Stimulated activated CD8-positive, alpha-beta memory T cell treated with anti-CD3 and anti-CD28 coated beads, Interleukin-2, amount 100 ng/mL, for 1 hour (primary cell): ENCODE data around the gene PSMB4.
"Not testable (repeated sequence)": the region's sequence is repeated elsewhere in the genome, so short reads cannot be mapped to it uniquely, and the experiment has no call there.

ENCODE experiments used
- DNase-seq, 2 donors: peaks; one replicate each; pipeline ENCODE4 v3.0.0-alpha.2; 2020; ENCODE audit warnings: low read depth in 2 of 2

PSMB4 gene

GRCh38 chr1:151399324-151400171 is at the start of gene PSMB4:
PSMB4 (plus strand) TSS chr1:151399573; CDS start chr1:151399588, 15 bp downstream.
- DNase-seq = peak; percentile 54 to 64

DNA sequence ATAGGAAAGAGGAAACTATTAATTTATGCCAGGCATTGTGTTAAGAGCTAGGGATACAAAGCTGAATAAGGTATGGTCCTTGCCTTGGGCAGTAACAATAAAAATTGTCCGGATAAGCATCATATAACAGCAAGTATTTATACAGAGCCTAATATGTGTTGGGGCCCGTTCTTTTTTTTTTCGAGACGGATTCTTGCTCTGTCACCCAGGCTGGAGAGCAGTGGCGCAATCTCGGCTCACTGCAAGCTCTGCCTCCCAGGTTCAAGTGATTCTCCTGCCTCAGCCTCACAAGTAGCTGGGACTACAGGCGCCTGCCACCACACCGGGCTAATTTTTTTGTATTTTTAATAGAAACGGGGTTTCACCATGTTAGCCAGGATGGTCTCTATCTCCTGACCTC is 49.0 kb upstream of the PSMB4 start:
- DNase-seq = not testable (repeated sequence)

DNA sequence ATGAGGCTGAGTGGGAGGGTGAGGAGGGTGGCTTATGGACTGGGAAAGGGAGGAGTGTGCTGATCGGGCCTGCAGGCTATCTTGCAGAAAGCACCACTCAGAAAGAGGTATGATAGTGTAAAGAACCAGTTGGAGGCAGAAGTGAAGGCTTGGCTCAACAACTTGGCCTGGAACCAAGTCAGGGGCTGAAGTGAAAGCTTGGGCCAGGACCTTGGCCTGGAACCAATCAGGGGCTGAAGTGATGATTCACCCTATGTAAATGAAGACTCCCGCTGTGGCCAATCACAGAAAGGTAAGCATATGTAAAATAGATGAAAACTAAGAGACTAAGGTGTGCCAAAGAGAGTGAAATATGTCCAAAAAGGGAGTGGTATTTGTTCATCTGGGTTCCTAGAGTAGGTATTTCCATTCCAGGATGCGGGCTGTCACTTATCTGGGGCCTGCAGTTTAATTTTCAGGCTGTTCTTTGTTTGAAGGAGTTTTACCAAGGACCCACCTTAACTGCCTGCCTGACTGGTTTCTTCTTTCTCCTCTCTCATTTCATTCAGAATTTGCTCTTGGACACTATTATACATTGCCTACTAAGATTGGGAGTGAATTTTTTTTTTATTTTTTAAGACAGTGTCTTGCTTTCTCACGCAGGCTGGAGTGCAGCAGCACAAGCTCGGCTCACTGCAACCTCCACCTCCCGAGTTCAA is 47.2 kb upstream of the PSMB4 start:
- DNase-seq = no peak

GRCh38 chr1:151356696-151357095 is 42.7 kb upstream of the PSMB4 start:
- no peak for DNase-seq

- DNase-seq = no peak
These were observed 37.5 kb upstream of the PSMB4 start for GRCh38 chr1:151361883-151362282.

GRCh38 chr1:151362308-151363155 is 36.8 kb upstream of the PSMB4 start:
- DNase-seq = no peak

- DNase-seq = no peak
These were observed 34.4 kb upstream of the PSMB4 start for GRCh38 chr1:151364996-151365395.

- no peak for DNase-seq
These were observed 31.5 kb upstream of the PSMB4 start for GRCh38 chr1:151367658-151368392.

GRCh38 chr1:151368393-151369301 is 30.7 kb upstream of the PSMB4 start:
- DNase-seq = no peak

DNA sequence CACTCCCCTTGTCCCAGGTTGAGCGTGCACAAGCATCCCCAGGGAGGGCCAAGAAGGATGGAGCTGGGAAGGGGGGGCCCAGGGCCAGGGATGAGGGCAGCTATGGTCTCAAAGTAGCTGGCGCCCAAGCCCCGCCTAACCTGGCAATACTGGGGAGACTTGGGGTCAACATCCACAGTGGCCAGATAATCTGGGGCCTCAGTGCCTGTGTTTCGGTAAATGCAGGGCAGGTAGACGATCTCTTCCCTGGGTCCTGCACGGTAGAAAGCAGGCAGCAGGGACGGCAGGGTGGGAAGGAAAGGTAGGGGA is 30.1 kb upstream of the PSMB4 start:
- no peak for DNase-seq

DNA sequence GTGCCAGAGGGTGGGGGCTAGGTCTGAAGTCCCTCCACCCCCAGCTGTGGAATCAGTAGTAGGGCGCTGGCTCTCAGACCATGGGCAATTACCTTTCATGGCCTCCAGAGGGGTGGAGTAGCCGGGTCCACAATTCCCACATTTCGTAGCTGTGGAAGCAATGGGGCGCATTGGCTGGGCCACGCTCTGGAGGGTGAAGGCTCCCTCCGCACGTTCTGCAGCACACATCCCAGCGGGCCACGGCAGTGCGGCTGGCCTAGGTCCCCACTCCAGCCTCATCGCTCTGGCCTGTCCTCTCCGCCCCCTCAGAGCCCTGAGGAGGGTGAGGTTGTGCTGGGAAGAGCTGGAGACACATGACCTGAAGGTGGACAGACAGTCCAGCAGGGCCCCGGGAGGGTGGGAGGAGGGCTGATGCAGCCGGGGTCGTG is 29.7 kb upstream of the PSMB4 start:
- DNase-seq = no peak

DNA sequence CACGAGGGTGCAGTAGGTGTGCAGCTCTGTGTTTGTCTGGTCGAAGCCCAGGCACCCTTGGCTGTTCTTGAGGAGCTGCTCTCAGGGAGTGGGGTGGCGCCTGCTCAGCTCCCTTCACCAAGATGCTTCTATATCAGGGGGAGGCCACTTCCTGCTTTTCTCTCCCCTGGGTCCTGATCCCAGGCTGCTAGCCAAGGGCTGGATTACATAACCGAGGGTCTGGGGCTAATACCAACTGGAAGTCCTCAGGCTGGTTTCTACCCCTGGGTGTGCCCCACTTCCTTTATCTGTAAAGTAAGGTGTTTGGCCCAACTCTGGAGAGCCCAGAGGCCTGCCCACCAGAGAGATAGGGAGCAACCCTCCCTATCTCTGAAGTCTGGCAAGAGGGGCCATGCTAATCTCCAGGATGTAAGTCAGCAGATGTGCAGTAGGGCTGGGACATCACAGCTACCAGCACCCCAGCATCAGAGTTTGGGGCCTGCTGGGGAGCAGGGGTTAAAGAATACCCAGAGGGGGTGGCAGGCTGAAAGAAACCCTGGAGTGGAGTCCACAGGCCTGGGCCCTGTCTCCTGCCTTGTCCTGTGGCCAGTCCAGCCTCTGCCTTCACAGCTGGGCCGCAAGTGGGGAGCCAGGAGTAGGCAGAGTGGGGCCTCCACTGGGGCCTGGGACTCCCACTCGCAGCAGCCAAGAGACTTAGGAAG is 29.0 kb upstream of the PSMB4 start:
- no peak for DNase-seq

DNA sequence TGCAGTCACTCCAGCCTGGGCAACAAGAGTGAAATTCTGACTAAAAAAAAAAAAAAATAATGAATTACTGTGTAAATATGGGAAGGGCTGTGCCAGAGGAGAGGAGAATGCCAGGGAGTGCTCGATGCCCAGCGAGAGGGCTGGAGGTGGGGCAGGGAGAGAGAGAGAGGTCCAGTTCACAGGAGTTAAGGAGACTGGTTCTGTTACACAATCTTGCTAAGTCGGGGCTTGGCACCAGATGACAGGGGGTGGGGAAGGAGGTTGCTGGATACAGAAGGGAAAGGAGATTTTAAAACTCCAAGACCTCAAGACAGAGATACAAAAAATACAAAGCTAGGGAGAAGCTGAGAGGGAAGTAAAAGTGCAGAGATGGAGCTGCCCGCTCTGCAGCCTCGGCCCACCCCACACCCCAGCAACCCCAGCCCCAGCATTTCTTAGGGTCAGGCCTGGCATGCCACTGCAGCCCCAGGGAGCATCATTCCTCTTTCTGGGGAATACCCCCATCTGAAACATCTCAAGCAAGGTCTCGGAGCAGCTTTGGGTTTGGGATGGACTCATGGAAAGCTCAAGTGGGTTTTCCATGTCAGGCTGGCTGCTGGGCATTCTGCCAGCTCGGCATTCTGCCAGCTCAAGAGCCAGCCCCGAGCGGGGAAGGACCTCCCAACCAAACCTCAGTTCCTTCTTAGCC is 27.9 kb upstream of the PSMB4 start:
- DNase-seq = no peak

DNA sequence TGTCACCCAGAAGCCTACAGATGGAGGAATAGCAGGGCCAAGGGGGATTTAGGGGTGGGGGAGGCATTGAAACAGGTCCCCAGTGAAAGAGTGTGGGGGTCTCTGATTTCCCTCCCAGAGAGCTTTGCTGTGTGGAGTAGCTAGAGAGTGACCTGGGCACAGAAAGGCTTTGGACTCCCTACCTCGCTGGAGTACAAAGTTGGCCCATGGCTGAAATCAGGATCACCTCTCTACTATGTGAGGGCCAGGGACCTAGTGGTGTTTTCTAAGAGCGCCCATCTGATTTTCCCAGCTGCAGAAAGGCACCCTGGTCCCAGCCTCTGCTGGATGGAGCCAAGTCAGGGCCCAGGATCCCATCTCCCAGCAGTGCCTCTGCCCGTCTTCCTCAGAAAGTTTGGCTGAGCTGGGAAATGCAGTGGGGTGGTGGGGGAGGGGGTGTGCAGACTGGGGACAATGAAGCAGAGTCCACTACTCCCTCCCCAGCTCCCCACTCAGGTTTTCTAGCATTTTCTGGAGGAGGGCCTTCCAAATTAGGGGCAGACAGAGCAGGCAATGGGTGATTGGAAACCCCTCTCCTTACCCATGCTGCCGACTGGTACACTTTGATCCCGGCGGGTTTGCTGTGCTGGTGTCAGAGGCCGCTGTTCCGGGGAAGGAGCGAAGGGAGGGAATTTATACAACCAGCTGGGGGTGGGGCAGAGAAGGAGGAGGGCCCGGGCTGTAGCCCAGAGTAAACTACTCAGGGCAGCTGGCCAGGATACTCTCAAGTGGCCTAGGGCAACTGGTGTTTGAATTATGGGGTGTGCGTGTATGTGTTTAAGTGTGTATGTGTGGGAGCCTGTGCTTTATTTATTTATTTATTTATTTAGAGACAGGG is 27.1 kb upstream of the PSMB4 start, which contains the start of gene SELENBP1:
SELENBP1 (minus strand) TSS at position 648 of the 877 bp plus-strand sequence; CDS start at position 584, 64 bp downstream.
- no peak for DNase-seq

DNA sequence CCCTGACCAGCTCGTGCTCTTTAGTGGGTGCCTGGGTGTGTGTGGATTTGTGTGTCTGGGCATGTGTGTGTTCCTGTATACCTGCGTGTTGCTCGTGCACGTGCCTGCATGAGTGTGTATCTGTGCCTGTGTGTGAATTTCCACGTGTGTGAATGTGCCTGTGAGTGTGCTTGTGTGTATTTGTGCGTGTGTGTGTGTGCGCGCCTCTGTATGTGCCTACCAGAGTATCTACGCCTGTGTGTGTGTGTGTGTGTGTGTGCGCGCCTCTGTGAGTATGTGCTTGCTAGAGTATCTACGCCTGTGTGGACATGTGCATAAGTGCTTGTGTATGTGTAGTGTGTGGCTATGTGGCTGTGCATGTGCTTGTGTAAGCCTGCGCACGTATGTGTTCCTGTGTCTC is 26.2 kb upstream of the PSMB4 start:
- DNase-seq = no peak

DNA sequence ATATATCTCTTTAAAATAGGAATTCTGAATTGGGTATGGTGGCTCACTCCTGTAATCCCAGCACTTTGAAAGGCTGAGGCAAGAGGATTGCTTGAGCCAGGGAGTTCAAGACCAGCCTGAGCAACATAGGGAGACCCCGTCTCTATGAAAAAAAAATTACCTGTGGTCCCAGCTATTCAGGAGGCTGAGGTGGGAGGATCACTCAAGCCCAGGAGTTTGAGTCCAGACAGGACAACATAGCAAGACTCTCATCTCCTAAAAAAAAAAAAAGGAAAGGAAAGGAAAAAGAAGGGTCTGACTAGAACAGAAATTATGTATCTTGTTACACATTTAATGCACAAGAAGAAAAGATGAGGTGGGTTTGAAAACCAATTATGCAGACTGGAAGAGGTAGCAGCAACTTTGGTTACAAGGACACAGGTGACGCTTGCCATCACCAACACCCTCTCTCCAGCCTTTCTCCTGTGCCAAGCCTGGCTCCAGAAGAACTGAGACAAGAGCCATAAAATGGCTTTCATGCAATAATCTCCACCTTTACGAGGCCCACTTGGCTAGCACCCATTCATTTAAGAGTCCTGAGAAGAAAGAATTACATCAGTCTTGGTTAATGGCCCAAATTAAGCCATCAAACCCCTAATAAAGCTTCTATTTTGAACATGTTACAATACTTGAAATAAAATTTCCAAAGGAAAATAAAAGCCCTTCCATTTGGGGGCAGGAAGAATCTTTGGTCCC is 22.1 kb upstream of the PSMB4 start:
- DNase-seq = no peak

- no peak for DNase-seq
These were observed 14.8 kb upstream of the PSMB4 start for GRCh38 chr1:151384584-151384983.

DNA sequence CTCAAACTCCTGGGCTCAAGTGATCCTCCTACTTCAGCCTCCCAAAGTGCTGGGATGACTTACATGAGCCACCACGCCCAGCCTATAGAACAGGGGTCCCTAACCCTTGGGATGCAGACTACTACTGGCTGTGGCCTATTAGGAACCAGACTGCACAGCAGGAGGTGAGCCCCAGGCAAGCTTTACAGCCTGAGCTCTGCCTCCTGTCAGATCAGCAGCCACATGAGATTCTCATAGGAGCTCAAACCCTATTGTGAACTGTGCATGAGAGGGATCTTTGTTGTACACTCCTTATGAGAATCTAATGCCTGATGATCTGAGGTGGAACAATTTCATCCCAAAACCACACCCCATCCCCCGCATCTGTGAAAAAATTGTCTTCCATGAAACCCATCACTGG is 13.4 kb upstream of the PSMB4 start:
- no peak for DNase-seq
